ENCODE data around the gene FUBP3.

The FUBP3 gene

GRCh38 chr9:130578865-130579737 lies at the start of gene FUBP3:
Gene FUBP3 (plus strand): TSS chr9:130579577. CDS start chr9:130579681, 104 bp downstream.
- peak; percentile 81 to 91 (median 90) for DNase-seq (ENCODE audit: low read depth in 4 of 4, low spot score in 1 of 4)

GRCh38 chr9:130530938-130531337 lies 48.4 kb upstream of the FUBP3 start:
- no peak for DNase-seq (ENCODE audit: low read depth in 4 of 4, low spot score in 1 of 4)

GRCh38 chr9:130531670-130532069 lies 47.7 kb upstream of the FUBP3 start:
- no peak for DNase-seq (ENCODE audit: low read depth in 4 of 4, low spot score in 1 of 4)

GRCh38 chr9:130532426-130533080 lies 46.8 kb upstream of the FUBP3 start:
- DNase-seq (ENCODE audit: low read depth in 4 of 4, low spot score in 1 of 4) = no peak

GRCh38 chr9:130535818-130536521 lies 43.4 kb upstream of the FUBP3 start:
- DNase-seq (ENCODE audit: low read depth in 4 of 4, low spot score in 1 of 4) = no peak

- no peak for DNase-seq (ENCODE audit: low read depth in 4 of 4, low spot score in 1 of 4)
Measured at GRCh38 chr9:130536701-130537107, 42.7 kb upstream of the FUBP3 start.

- no peak for DNase-seq (ENCODE audit: low read depth in 4 of 4, low spot score in 1 of 4)
Measured at GRCh38 chr9:130537346-130538050, 41.9 kb upstream of the FUBP3 start.

GRCh38 chr9:130539420-130540223 lies 39.8 kb upstream of the FUBP3 start:
- no peak for DNase-seq (ENCODE audit: low read depth in 4 of 4, low spot score in 1 of 4)

- DNase-seq (ENCODE audit: low read depth in 4 of 4, low spot score in 1 of 4) = no peak
Measured at GRCh38 chr9:130541533-130541932, 37.8 kb upstream of the FUBP3 start.

GRCh38 chr9:130542038-130542437 lies 37.3 kb upstream of the FUBP3 start:
- DNase-seq (ENCODE audit: low read depth in 4 of 4, low spot score in 1 of 4) = no peak

GRCh38 chr9:130542457-130543228 lies 36.7 kb upstream of the FUBP3 start:
- no peak for DNase-seq (ENCODE audit: low read depth in 4 of 4, low spot score in 1 of 4)

- DNase-seq (ENCODE audit: low read depth in 4 of 4, low spot score in 1 of 4) = no peak
Measured at GRCh38 chr9:130543368-130543767, 36.0 kb upstream of the FUBP3 start.

GRCh38 chr9:130543859-130544258 lies 35.5 kb upstream of the FUBP3 start:
- DNase-seq (ENCODE audit: low read depth in 4 of 4, low spot score in 1 of 4) = no peak

- no peak for DNase-seq (ENCODE audit: low read depth in 4 of 4, low spot score in 1 of 4)
Measured at GRCh38 chr9:130544364-130544763, 35.0 kb upstream of the FUBP3 start.

GRCh38 chr9:130548103-130548502 lies 31.3 kb upstream of the FUBP3 start:
- DNase-seq (ENCODE audit: low read depth in 4 of 4, low spot score in 1 of 4) = no peak

GRCh38 chr9:130549093-130549735 lies 30.2 kb upstream of the FUBP3 start:
- DNase-seq (ENCODE audit: low read depth in 4 of 4, low spot score in 1 of 4) = no peak

GRCh38 chr9:130554606-130555005 lies 24.8 kb upstream of the FUBP3 start:
- DNase-seq (ENCODE audit: low read depth in 4 of 4, low spot score in 1 of 4) = no peak

- no peak for DNase-seq (ENCODE audit: low read depth in 4 of 4, low spot score in 1 of 4)
Measured at GRCh38 chr9:130555061-130555460, 24.3 kb upstream of the FUBP3 start.

GRCh38 chr9:130555968-130556367 lies 23.4 kb upstream of the FUBP3 start:
- DNase-seq (ENCODE audit: low read depth in 4 of 4, low spot score in 1 of 4) = no peak

All from stimulated activated CD4-positive, alpha-beta T cell treated with anti-CD3 and anti-CD28 coated beads, Interleukin-1b, Interleukin-23, amount 100 ng/mL, for 24 hours (primary cell).